ENCODE results near the gene ANO6. TPM values are rescaled to one million over a fixed set of nuclear protein-coding genes. Genes with fewer than 3 reads are reported as not detected.
A peak's percentile ranks its signal among the peaks of the same experiment; 100 is the strongest.

The ANO6 gene
- total and polyA plus RNA-seq, 4 donors, result 8.7 to 102 (median 40.5) TPM

- ATAC-seq (ENCODE audit: insufficient read depth, low FRiP score), result no peak
- 85 to 90% methylated on average over 1 of the region's 1 CpG for WGBS, 2 donors
These were observed 230.1 kb downstream of the ANO6 start for GRCh38 chr12:45446013-45446412.

GRCh38 chr12:45458238-45458637 lies 242.3 kb downstream of the ANO6 start:
- no peaks in the 10 kb centered on the region for H3K4me1 ChIP-seq (ENCODE audit: control insufficient read depth in 5 of 5, insufficient read depth in 5 of 5, low read length in 5 of 5)
- H3K9ac ChIP-seq (ENCODE audit: insufficient read depth in 1 of 2, low read length in 2 of 2), result no peak overlapping the region
- TF ChIP-seq CTCF (IDR thresholded peaks at IDR 0.05; ENCODE audit: control extremely low read depth, extremely low read depth), result no peak
- H3K36me3 ChIP-seq (ENCODE audit: control insufficient read depth in 4 of 4, insufficient read depth in 4 of 4, low read length in 4 of 4), result no peaks in the 10 kb centered on the region
- H3K9me3 ChIP-seq (ENCODE audit: control insufficient read depth in 4 of 4, insufficient read depth in 3 of 4, low read length in 3 of 4), result no peaks in the 10 kb centered on the region
- H3K27ac ChIP-seq (ENCODE audit: low read depth in 1 of 2, low read length in 1 of 2), result no peak overlapping the region
- 36 to 60% methylated on average over 1 of the region's 1 CpG for WGBS, 2 donors
- ATAC-seq (ENCODE audit: insufficient read depth, low FRiP score), result no peak
- no peak overlapping the region for H3K4me3 ChIP-seq
- H3K27me3 ChIP-seq (ENCODE audit: control insufficient read depth in 3 of 3, insufficient read depth in 3 of 3, low read length in 2 of 3), result no peaks in the 10 kb centered on the region
- DNase-seq, result peak in 1 of 3 donors; percentile 6

More at GRCh38 chr12:45446013-45446412, 230.1 kb downstream of the ANO6 start:
- Histone ChIP-seq H3K27me3 (ENCODE audit: control insufficient read depth in 3 of 3, insufficient read depth in 3 of 3, low read length in 2 of 3) (no peaks in the 10 kb centered on the region), H3K9me3 (ENCODE audit: control insufficient read depth in 4 of 4, insufficient read depth in 3 of 4, low read length in 3 of 4) (peaks cover 0 to 12% (median 9%) of the 10 kb centered on the region in 4 donors), H3K9ac (ENCODE audit: insufficient read depth in 1 of 2, low read length in 2 of 2) (no peak overlapping the region), H3K36me3 (ENCODE audit: control insufficient read depth in 4 of 4, insufficient read depth in 4 of 4, low read length in 4 of 4) (no peaks in the 10 kb centered on the region), H3K27ac (ENCODE audit: low read depth in 1 of 2, low read length in 1 of 2) (no peak overlapping the region), H3K4me1 (ENCODE audit: control insufficient read depth in 5 of 5, insufficient read depth in 5 of 5, low read length in 5 of 5) (no peaks in the 10 kb centered on the region), H3K4me3 (no peak overlapping the region)
- TF ChIP-seq CTCF (IDR thresholded peaks at IDR 0.05; ENCODE audit: control extremely low read depth, extremely low read depth), result no peak
- no peak for DNase-seq

GRCh38 chr12:45458854-45459807 lies 243.2 kb downstream of the ANO6 start:
- H3K9me3 ChIP-seq (ENCODE audit: control insufficient read depth in 4 of 4, insufficient read depth in 3 of 4, low read length in 3 of 4), result no peaks in the 10 kb centered on the region
- H3K27me3 ChIP-seq (ENCODE audit: control insufficient read depth in 3 of 3, insufficient read depth in 3 of 3, low read length in 2 of 3), result no peaks in the 10 kb centered on the region
- ATAC-seq (ENCODE audit: insufficient read depth, low FRiP score), result no peak
- no peaks in the 10 kb centered on the region for H3K4me1 ChIP-seq (ENCODE audit: control insufficient read depth in 5 of 5, insufficient read depth in 5 of 5, low read length in 5 of 5)
- H3K36me3 ChIP-seq (ENCODE audit: control insufficient read depth in 4 of 4, insufficient read depth in 4 of 4, low read length in 4 of 4), result no peaks in the 10 kb centered on the region
- TF ChIP-seq CTCF (IDR thresholded peaks at IDR 0.05; ENCODE audit: control extremely low read depth, extremely low read depth), result no peak
- H3K27ac ChIP-seq (ENCODE audit: low read depth in 1 of 2, low read length in 1 of 2), result no peak overlapping the region
- H3K9ac ChIP-seq (ENCODE audit: insufficient read depth in 1 of 2, low read length in 2 of 2), result no peak overlapping the region
- no peak overlapping the region for H3K4me3 ChIP-seq
- WGBS, 2 donors, result 68 to 75% methylated on average over 4 of the region's 4 CpGs
- peak in 2 of 3 donors; percentile 24 to 29 for DNase-seq
